SJCRH30 (cell line): ENCODE measurements around the gene ANKS1A. TPM values are rescaled to one million over a fixed set of nuclear protein-coding genes. Genes with fewer than 3 reads are reported as not detected.

ENCODE experiments used
- DNase-seq, 2 experiments: peaks; one replicate each; pipeline ENCODE4 v3.0.0-alpha.2; 2015 to 2020
- H3K27ac ChIP-seq: fragments of 250-450 bp; sonication (Bioruptor Pico); 2 replicates; pipeline ENCODE4 v1.5.1; 2020; ENCODE audit warnings: mild to moderate bottlenecking, moderate library complexity
- H3K27me3 ChIP-seq: fragments of 250-450 bp; sonication (Bioruptor Pico); 2 replicates; pipeline ENCODE4 v1.5.1; 2020; ENCODE audit warnings: mild to moderate bottlenecking, moderate library complexity
- H3K36me3 ChIP-seq: fragments of 250-450 bp; sonication (Bioruptor Pico); 2 replicates; pipeline ENCODE4 v1.5.1; 2020; ENCODE audit warnings: mild to moderate bottlenecking, moderate library complexity
- H3K4me1 ChIP-seq: fragments of 250-450 bp; sonication (Bioruptor Pico); 2 replicates; pipeline ENCODE4 v1.5.1; 2020; ENCODE audit warnings: mild to moderate bottlenecking, moderate library complexity
- H3K4me3 ChIP-seq: fragments of 250-450 bp; sonication (Bioruptor Pico); 2 replicates; pipeline ENCODE4 v1.5.1; 2020; ENCODE audit warnings: mild to moderate bottlenecking, moderate library complexity
- H3K9me3 ChIP-seq: fragments of 250-450 bp; sonication (Bioruptor Pico); replicated peaks from 2 replicates; pipeline ENCODE4 v1.5.1; 2020; ENCODE audit warnings: mild to moderate bottlenecking, moderate library complexity
- total RNA-seq: library from RNA; depleted of rRNA; stranded (reverse); fragments of >200 nt; shearing (Covaris generic); gene quantifications from 2 replicates; pipeline ENCODE4 v1.2.3, GENCODE V29; 2014

Gene ANKS1A
- total RNA-seq, 1 experiment from 2014 or later = 18.2 TPM

- H3K4me3 ChIP-seq = no peak overlapping the region
- H3K27ac ChIP-seq = no peak overlapping the region
- peaks cover 26% of the 10 kb centered on the region for H3K4me1 ChIP-seq
- no peaks in the 10 kb centered on the region for H3K27me3 ChIP-seq
- DNase-seq = no peak
- H3K9me3 ChIP-seq = no peaks in the 10 kb centered on the region
- peaks cover 14% of the 10 kb centered on the region for H3K36me3 ChIP-seq
Measured at GRCh38 chr6:35043381-35044130, 154.5 kb downstream of the ANKS1A start.

DNA sequence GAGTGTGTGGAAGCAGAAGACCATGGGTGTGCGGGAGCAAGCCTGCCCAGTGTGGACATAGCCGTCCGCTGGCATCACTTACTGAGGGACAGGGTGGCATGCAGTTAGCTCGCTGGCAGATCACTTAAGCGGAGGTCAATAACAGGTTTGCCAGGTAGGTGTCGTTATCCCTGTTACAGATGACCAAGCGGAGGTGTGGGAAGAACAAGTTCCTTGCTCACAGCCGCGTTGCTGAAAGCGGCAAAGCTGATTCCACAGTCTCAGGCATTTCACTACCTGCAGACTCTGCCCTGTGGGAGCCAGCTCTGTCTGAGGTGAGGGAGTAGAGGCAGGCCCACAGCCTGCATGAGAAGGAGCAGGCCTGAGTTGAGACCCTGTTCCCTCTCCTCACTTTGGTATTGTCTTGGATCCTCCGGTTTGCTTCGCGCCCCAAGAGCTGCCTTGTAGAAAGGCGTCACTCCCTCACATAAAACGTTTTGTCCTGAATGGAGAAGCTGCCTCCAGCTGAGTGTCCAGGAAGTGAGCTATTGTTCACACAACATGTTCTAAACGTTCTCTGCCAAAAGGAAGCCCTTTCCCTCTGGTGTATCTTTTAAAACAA lies 155.2 kb downstream of the ANKS1A start:
- DNase-seq = no peak
- Histone ChIP-seq H3K36me3 (peaks cover 12% of the 10 kb centered on the region), H3K9me3 (no peaks in the 10 kb centered on the region), H3K27me3 (no peaks in the 10 kb centered on the region), H3K4me1 (peaks cover 32% of the 10 kb centered on the region), H3K4me3 (no peak overlapping the region), H3K27ac (no peak overlapping the region)

DNA sequence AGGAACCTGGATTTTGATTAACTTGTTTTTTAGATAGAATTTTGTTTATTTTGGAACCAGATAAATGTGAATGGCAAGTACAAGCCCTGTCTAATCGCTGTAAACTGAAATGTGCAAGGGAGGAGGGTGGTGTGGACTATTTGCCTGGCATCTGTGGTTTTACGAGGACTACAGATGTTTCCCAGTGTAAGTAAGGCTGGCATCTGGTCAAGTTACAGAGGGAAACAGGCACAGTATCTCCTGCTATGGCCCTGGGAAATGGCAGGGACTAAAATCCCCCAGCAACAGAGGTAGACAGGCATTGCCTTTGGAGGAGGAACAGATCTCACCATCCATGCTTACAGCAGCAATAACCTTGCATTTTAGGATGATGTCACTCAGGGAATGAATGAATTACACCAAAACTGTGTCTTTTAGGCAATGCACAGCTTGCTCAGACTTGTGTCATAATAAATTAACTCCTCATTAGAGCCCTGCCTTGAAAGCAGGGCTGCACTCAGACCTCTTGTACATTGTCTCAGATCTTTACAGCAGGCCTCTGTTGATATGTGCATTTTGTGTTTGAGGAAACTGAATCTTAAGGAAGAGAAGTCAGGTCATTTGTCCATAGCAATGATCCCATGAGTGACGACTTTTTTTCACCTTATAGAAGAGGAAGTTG lies 155.8 kb downstream of the ANKS1A start:
- H3K4me1 ChIP-seq = peaks cover 38% of the 10 kb centered on the region
- no peaks in the 10 kb centered on the region for H3K9me3 ChIP-seq
- H3K36me3 ChIP-seq = peaks cover 10% of the 10 kb centered on the region
- no peak overlapping the region for H3K4me3 ChIP-seq
- no peaks in the 10 kb centered on the region for H3K27me3 ChIP-seq
- DNase-seq = peak in 1 of 2 experiments; percentile 11
- H3K27ac ChIP-seq = no peak overlapping the region

DNA sequence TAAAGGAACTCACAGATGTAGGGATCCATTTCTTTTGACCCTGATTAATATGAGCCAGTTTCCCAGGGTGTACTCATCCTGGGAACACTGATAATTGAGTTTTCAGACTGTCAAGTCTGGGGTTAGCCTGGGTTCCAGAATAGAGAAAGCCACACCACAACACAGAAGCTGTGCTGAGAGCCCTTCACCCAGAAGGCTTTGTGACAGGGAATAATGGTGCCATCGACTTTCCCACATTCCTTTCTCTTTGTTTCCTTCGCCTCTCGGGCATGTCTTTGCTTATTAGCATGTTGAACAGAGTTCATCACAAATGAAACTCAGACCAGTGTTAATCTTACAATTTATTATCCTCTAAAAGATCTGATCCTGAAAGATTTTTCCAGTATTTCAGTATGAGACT lies 157.0 kb downstream of the ANKS1A start:
- DNase-seq = no peak
- Histone ChIP-seq H3K27ac (no peak overlapping the region), H3K36me3 (peaks cover 10% of the 10 kb centered on the region), H3K4me1 (peaks cover 41% of the 10 kb centered on the region), H3K9me3 (no peaks in the 10 kb centered on the region), H3K27me3 (no peaks in the 10 kb centered on the region), H3K4me3 (no peak overlapping the region)

DNA sequence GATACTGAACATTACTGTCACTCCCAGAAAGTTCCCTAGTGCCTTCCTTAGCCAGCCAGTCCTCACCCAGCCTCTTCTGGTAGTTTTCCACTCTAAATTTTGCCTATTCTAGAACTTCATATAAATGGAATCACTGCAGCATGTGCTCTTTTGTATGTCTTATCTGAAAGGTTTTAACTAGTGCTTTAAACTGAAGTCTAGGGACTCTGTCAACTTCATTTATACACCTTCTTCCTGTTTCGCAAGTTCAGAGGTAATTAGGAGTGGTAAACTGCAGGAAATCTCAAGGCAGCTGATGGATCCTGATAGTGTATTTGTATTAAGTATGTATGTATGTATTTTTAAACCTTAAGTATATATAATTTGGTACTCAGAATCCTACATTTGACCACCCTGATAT lies 157.8 kb downstream of the ANKS1A start:
- Histone ChIP-seq H3K27me3 (no peaks in the 10 kb centered on the region), H3K27ac (no peak overlapping the region), H3K4me3 (no peak overlapping the region), H3K9me3 (no peaks in the 10 kb centered on the region), H3K4me1 (peaks cover 35% of the 10 kb centered on the region), H3K36me3 (peaks cover 10% of the 10 kb centered on the region)
- DNase-seq = no peak

GRCh38 chr6:35047265-35048011 lies 158.4 kb downstream of the ANKS1A start:
- Histone ChIP-seq H3K27me3 (no peaks in the 10 kb centered on the region), H3K9me3 (no peaks in the 10 kb centered on the region), H3K27ac (peak overlapping the region; percentile 97), H3K36me3 (peaks cover 7% of the 10 kb centered on the region), H3K4me3 (no peak overlapping the region; the same call in 1 of the 2 replicates), H3K4me1 (peaks cover 35% of the 10 kb centered on the region)
- DNase-seq = peak in 1 of 2 experiments; percentile 46

GRCh38 chr6:35048031-35048613 lies 159.1 kb downstream of the ANKS1A start:
- H3K27me3 ChIP-seq = no peaks in the 10 kb centered on the region
- H3K4me1 ChIP-seq = peaks cover 35% of the 10 kb centered on the region
- H3K4me3 ChIP-seq = peak overlapping the region; percentile 33
- peak overlapping the region; percentile 97 for H3K27ac ChIP-seq
- peaks cover 3% of the 10 kb centered on the region for H3K36me3 ChIP-seq
- H3K9me3 ChIP-seq = no peaks in the 10 kb centered on the region
- DNase-seq = peak; percentile 82 to 88

GRCh38 chr6:35048631-35049083 lies 159.6 kb downstream of the ANKS1A start:
- Histone ChIP-seq H3K27ac (peak overlapping the region; percentile 97), H3K4me1 (peaks cover 35% of the 10 kb centered on the region), H3K4me3 (peak overlapping the region; percentile 33), H3K27me3 (no peaks in the 10 kb centered on the region), H3K36me3 (peaks cover 1% of the 10 kb centered on the region), H3K9me3 (no peaks in the 10 kb centered on the region)
- DNase-seq = peak; percentile 90 to 96

DNA sequence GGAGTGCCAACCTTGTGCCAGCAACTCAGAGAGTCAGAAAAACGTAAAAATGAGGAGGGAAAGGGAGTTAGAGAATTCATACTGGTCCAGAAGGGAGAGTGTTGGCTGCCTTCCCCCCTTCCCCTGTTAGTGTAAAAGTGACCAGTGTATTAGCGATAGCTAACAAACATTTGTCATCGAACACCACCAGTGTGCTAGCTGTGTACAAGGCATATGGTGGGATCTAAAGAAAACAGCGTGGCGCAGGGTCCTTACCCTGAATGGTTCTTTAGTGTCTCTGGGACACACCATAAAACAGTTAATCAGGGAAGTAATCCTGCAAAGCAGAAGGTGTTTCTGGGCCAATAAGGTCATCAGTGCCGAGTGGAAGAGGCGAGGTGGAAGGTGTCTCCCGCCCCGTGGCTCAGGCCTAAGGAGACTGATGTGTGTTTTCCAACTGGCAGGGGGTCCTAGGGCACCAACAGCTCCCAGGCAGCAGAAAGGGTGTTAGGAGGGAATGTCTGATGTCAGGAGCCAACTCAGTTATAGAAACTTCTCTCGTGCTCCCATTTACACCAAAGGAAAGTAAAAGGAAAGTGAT lies 160.2 kb downstream of the ANKS1A start:
- peaks cover 35% of the 10 kb centered on the region for H3K4me1 ChIP-seq
- H3K4me3 ChIP-seq = peak overlapping the region; percentile 33
- peaks cover 3% of the 10 kb centered on the region for H3K36me3 ChIP-seq
- peak overlapping the region; percentile 97 for H3K27ac ChIP-seq
- no peaks in the 10 kb centered on the region for H3K9me3 ChIP-seq
- no peak for DNase-seq
- no peaks in the 10 kb centered on the region for H3K27me3 ChIP-seq

DNA sequence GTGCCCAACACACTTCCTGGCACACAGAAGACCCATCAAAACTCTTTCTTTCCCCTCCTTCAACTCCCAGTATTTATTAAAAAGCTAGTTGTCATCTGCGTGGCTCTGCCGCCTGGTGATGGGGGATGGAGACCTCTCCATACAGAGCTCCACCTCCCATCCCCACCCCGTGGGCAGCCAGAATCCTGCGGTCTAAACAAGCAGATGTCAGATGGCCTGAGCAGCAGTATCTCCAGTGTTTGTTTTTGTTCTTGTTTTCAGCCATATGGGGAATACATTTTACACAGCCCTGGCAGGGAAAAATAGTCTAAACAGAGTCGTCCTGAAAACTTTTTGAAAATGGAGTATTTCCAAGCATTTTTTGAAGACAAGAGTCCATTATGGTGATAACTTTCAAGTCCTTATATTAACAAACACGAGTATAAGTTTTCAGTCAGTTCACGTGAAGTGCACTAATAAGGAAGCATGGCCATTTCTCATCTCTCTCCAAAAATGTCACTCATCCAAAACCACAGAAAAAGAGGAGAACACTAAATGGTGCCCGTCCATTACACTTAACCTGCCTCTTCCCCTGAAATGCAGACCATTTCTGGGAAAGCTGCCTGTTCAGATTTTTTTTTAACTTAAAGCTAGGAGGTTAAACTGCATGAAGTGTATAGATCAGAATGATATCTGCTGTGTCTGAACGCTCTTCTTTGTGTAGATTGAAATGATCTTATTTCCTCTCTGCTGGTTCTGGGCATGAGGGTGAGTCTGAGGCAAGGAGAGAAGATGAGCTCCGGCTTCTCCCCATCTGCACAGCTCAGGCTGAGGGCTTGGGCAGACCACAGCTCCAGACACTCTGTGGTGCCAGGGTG lies 161.1 kb downstream of the ANKS1A start:
- H3K9me3 ChIP-seq = no peaks in the 10 kb centered on the region
- peaks cover 7% of the 10 kb centered on the region for H3K36me3 ChIP-seq
- peak overlapping the region; percentile 97 for H3K27ac ChIP-seq
- H3K4me3 ChIP-seq = peak overlapping the region; percentile 6; the same call in 1 of the 2 replicates
- peaks cover 35% of the 10 kb centered on the region for H3K4me1 ChIP-seq
- no peaks in the 10 kb centered on the region for H3K27me3 ChIP-seq
- DNase-seq = peak; percentile 84

DNA sequence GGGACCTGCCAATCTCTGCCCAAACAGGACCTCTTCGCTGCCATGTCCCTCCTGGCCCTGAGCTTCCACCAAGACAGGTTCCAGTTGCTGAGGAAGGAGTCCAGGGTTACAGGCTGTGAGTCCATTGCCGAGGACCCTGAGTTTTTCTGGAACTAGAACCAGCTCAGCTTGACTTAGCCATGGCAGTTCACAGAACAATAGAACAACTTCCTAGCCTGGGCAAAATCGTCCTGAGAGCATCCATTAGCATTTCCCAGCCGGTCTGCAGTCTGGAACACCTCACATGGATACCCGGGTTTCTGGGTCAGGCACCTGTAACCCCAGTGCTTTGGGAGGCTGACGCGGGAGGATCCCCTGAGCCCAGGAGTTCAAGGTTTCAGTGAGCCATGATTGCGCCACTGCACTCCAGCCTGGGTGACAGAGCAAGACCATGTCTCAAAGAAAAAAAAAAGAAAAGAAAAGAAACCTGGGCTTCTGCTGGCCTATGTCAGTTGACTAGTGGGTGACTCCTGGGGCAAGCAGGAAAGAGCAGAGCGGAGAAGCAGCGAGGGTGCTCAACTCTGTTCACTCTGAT lies 161.8 kb downstream of the ANKS1A start:
- peaks cover 10% of the 10 kb centered on the region for H3K36me3 ChIP-seq
- no peak overlapping the region for H3K4me3 ChIP-seq
- peaks cover 35% of the 10 kb centered on the region for H3K4me1 ChIP-seq
- H3K27me3 ChIP-seq = no peaks in the 10 kb centered on the region
- no peak for DNase-seq
- no peaks in the 10 kb centered on the region for H3K9me3 ChIP-seq
- H3K27ac ChIP-seq = peak overlapping the region; percentile 97; the same call in 1 of the 2 replicates

- Histone ChIP-seq H3K27me3 (no peaks in the 10 kb centered on the region), H3K4me1 (peaks cover 35% of the 10 kb centered on the region), H3K9me3 (no peaks in the 10 kb centered on the region), H3K36me3 (peaks cover 10% of the 10 kb centered on the region), H3K4me3 (no peak overlapping the region), H3K27ac (no peak overlapping the region)
- no peak for DNase-seq
Measured at GRCh38 chr6:35051396-35051795, 162.3 kb downstream of the ANKS1A start.

DNA sequence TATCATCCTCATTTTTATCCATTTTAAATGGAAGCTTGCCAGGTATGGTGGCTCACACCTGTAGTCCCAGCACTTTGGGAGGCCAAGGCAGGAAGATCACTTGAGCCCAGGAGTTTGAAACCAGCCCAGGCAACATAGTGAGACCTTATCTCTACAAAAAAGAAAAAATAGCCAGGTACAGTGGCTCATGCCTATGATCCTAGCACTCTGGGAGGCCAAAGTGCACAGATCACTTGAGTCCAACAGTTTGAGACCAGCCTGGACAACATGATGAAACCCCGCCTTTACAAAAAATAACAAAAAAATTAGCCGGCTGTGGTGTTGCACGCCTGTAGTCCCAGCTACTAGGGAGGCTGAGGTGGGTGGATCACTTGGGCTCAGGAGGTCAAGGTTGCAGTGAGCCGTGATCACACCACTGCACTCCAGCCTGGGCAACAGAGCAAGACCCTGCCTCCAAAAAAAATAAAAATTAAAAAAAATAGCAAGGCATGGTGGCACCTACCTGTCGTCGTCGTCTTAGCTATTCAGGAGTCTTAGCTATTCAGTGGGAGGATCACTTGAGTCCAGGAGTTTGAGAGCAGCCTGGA lies 163.0 kb downstream of the ANKS1A start:
- no peak overlapping the region for H3K27ac ChIP-seq

More for the DNA sequence above, 163.0 kb downstream of the ANKS1A start:
- H3K9me3 ChIP-seq = no peaks in the 10 kb centered on the region
- H3K4me1 ChIP-seq = peaks cover 31% of the 10 kb centered on the region
- H3K4me3 ChIP-seq = no peak overlapping the region
- no peak for DNase-seq
- H3K36me3 ChIP-seq = peaks cover 10% of the 10 kb centered on the region
- H3K27me3 ChIP-seq = no peaks in the 10 kb centered on the region
